ENCODE measurements around the gene KRT6B. TPM values are rescaled to one million over a fixed set of nuclear protein-coding genes. Genes with fewer than 3 reads are reported as not detected.
A peak's percentile ranks its signal among the peaks of the same experiment; 100 is the strongest.

Gene KRT6B
- total RNA-seq, 1 experiment from 2014 or later, result not detected

DNA sequence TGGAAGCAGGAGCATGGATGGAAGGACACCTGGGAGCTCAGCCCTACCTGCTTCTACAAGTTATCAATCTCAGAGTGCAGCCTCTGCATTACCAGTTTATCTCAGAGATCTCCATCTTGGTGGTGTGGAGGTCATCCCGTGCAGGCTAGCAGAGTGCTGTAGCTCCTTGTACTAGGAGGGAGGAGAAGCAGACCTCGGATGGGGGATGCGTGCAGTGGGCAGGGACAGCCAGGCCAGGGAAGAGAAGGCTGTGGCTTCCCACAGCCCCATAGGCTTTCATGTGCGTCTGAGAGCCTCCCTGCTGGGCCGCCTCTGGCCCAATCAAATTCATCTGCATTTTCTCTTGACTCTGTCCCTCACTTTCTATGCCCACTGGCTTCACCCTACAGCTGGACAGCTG is 37.0 kb downstream of the KRT6B start:
- Histone ChIP-seq H3K9me3 (ENCODE audit: control insufficient read depth, insufficient read depth, low read depth, low read length) (no peaks in the 10 kb centered on the region), H3K27ac (ENCODE audit: low read length) (no peak overlapping the region), H3K27me3 (ENCODE audit: control insufficient read depth, insufficient read depth, low read length) (no peaks in the 10 kb centered on the region), H3K4me3 (ENCODE audit: low read depth in 2 of 2, low read length in 2 of 2) (no peak overlapping the region), H3K4me1 (ENCODE audit: control insufficient read depth, insufficient read depth, low read length) (no peaks in the 10 kb centered on the region), H3K36me3 (ENCODE audit: control insufficient read depth, insufficient read depth, low read length) (no peaks in the 10 kb centered on the region)
- ATAC-seq, result no peak
- no peak for DNase-seq (ENCODE audit: low read depth, low spot score)
- no TSS peak for BruUV-seq (replicated peaks)
- POLR2A ChIA-PET, result no interaction called here
- CTCF ChIA-PET, result interaction anchor here (0.7 kb wide), 1 partner anchor 239 kb away, joined by 5 read pairs; no protein-coding TSS in a partner anchor
- in situ Hi-C loops (cut with HindIII; ENCODE audit: low pct_unique_long_range_greater_than_20kb, low sequenced_read_pairs), result no loop called here
- TF ChIP-seq, protein P1, sequence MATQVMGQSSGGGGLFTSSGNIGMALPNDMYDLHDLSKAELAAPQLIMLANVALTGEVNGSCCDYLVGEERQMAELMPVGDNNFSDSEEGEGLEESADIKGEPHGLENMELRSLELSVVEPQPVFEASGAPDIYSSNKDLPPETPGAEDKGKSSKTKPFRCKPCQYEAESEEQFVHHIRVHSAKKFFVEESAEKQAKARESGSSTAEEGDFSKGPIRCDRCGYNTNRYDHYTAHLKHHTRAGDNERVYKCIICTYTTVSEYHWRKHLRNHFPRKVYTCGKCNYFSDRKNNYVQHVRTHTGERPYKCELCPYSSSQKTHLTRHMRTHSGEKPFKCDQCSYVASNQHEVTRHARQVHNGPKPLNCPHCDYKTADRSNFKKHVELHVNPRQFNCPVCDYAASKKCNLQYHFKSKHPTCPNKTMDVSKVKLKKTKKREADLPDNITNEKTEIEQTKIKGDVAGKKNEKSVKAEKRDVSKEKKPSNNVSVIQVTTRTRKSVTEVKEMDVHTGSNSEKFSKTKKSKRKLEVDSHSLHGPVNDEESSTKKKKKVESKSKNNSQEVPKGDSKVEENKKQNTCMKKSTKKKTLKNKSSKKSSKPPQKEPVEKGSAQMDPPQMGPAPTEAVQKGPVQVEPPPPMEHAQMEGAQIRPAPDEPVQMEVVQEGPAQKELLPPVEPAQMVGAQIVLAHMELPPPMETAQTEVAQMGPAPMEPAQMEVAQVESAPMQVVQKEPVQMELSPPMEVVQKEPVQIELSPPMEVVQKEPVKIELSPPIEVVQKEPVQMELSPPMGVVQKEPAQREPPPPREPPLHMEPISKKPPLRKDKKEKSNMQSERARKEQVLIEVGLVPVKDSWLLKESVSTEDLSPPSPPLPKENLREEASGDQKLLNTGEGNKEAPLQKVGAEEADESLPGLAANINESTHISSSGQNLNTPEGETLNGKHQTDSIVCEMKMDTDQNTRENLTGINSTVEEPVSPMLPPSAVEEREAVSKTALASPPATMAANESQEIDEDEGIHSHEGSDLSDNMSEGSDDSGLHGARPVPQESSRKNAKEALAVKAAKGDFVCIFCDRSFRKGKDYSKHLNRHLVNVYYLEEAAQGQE (IDR thresholded peaks at IDR 0.05; ENCODE audit: insufficient read depth in 1 of 2, low read depth in 2 of 2, low read length in 1 of 2), result no peak
- TF ChIP-seq, protein P2, sequence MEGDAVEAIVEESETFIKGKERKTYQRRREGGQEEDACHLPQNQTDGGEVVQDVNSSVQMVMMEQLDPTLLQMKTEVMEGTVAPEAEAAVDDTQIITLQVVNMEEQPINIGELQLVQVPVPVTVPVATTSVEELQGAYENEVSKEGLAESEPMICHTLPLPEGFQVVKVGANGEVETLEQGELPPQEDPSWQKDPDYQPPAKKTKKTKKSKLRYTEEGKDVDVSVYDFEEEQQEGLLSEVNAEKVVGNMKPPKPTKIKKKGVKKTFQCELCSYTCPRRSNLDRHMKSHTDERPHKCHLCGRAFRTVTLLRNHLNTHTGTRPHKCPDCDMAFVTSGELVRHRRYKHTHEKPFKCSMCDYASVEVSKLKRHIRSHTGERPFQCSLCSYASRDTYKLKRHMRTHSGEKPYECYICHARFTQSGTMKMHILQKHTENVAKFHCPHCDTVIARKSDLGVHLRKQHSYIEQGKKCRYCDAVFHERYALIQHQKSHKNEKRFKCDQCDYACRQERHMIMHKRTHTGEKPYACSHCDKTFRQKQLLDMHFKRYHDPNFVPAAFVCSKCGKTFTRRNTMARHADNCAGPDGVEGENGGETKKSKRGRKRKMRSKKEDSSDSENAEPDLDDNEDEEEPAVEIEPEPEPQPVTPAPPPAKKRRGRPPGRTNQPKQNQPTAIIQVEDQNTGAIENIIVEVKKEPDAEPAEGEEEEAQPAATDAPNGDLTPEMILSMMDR (IDR thresholded peaks at IDR 0.05), result no peak
- intact Hi-C loops (cut with micrococcal nuclease; ENCODE audit: unreplicated experiment), result no loop called here

DNA sequence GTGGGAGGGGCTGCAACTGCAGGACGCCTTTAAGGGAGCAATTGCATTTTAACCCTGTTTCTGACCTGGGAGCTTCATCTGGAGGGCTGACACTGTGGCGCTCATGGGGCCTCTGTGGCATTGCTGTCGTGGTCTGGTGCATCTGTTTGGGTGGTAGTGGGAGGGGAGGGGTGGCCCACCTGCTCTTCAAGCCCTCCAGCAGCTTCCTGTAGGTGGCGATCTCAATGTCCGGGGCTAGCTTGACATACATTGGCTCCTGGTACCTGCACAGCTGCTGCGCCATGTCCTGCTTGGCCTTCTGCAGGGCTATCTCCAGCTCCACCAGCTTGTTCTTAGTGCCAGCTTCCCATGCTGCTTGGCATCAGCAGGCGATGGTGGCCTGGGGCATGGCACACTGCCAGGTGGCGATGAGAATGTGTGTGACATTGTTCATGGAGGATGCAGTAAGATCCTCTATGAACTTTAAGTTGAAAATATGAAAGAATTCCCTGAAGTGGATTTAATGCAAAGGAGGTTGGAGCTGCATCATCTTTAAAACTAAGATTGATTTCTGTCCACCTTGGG is 38.1 kb downstream of the KRT6B start:
- no peaks in the 10 kb centered on the region for H3K4me1 ChIP-seq (ENCODE audit: control insufficient read depth, insufficient read depth, low read length)
- in situ Hi-C loops (cut with HindIII; ENCODE audit: low pct_unique_long_range_greater_than_20kb, low sequenced_read_pairs), result no loop called here
- intact Hi-C loops (cut with micrococcal nuclease; ENCODE audit: unreplicated experiment), result no loop called here
- TF ChIP-seq TCF7L2 (IDR thresholded peaks at IDR 0.05; ENCODE audit: low read depth, low read length), result no peak
- no peak for TF ChIP-seq POLR2AphosphoS5 (IDR thresholded peaks at IDR 0.05; ENCODE audit: low read depth, low read length)
- TF ChIP-seq, protein P2 (IDR thresholded peaks at IDR 0.05), result no peak
- no peak for TF ChIP-seq SIN3A (IDR thresholded peaks at IDR 0.05; ENCODE audit: borderline replicate concordance, insufficient read depth, low read depth, low read length)
- TF ChIP-seq, protein P1 (IDR thresholded peaks at IDR 0.05; ENCODE audit: insufficient read depth in 1 of 2, low read depth in 2 of 2, low read length in 1 of 2), result no peak
- CTCF ChIA-PET, result interaction anchor here (0.7 kb wide), 1 partner anchor 240 kb away, joined by 5 read pairs; no protein-coding TSS in a partner anchor
- BruUV-seq (replicated peaks), result no TSS peak
- POLR2A ChIA-PET, result interaction anchor here (0.6 kb wide), 1 partner anchor 50 kb away, joined by 3 read pairs; no protein-coding TSS in a partner anchor
- no peaks in the 10 kb centered on the region for H3K36me3 ChIP-seq (ENCODE audit: control insufficient read depth, insufficient read depth, low read length)
- ATAC-seq, result 0 out of 2 replicates have a peak, but pooled peaks have one; percentile 23
- no peaks in the 10 kb centered on the region for H3K9me3 ChIP-seq (ENCODE audit: control insufficient read depth, insufficient read depth, low read depth, low read length)
- no peak overlapping the region for H3K4me3 ChIP-seq (ENCODE audit: low read depth in 2 of 2, low read length in 2 of 2)
- H3K27me3 ChIP-seq (ENCODE audit: control insufficient read depth, insufficient read depth, low read length), result no peaks in the 10 kb centered on the region
- no peak overlapping the region for H3K27ac ChIP-seq (ENCODE audit: low read length)
- DNase-seq (ENCODE audit: low read depth, low spot score), result no peak

All from Panc1 (cell line).